KOPT-K1 (cell line): ENCODE results near the gene KHNYN.
"Not testable (repeated sequence)": the region's sequence is repeated elsewhere in the genome, so short reads cannot be mapped to it uniquely, and the experiment has no call there.

Source experiments
- H3K27ac ChIP-seq: fragments of 200-600 bp; sonication (generic); 2 replicates; pipeline ENCODE4 v1.5.1; 2016; ENCODE audit warnings: antibody characterized with exemption, mild to moderate bottlenecking, low read depth, low read length; ENCODE audit not compliant: poor library complexity, severe bottlenecking
- H3K36me3 ChIP-seq: fragments of 200-600 bp; sonication (generic); 2 replicates; pipeline ENCODE4 v1.5.1; 2017; ENCODE audit warnings: antibody characterized with exemption, mild to moderate bottlenecking, low read length, moderate library complexity; ENCODE audit not compliant: insufficient read depth
- H3K9me3 ChIP-seq: fragments of 200-600 bp; sonication (generic); 2 replicates; pipeline ENCODE4 v1.5.1; 2017; ENCODE audit warnings: antibody characterized with exemption, low read length, mild to moderate bottlenecking; ENCODE audit not compliant: insufficient read depth, poor library complexity, severe bottlenecking

Gene KHNYN

DNA sequence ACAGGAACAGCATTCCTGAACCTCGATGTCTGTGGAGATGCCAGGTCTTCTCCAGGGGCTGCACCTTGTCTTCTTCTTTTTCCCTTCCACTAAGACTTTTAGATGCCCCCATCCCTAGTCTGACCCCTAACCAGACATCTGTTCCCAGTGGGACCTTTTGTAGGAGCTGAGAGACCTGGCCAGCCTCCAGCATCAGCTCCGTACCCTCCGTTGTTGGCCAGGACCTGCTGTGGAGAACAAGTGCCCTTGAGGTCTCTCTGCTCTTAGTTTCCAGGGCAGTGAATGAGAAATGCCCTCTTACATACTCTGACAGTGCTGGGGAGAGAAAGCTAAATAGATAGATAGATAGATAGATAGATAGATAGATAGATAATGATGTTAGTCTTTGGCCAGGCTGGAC is 29.6 kb downstream of the KHNYN start:
- H3K36me3 ChIP-seq = no peaks in the 10 kb centered on the region; the same call in 1 of the 2 replicates
- H3K27ac ChIP-seq = no peak overlapping the region
- peaks cover 10% of the 10 kb centered on the region for H3K9me3 ChIP-seq

DNA sequence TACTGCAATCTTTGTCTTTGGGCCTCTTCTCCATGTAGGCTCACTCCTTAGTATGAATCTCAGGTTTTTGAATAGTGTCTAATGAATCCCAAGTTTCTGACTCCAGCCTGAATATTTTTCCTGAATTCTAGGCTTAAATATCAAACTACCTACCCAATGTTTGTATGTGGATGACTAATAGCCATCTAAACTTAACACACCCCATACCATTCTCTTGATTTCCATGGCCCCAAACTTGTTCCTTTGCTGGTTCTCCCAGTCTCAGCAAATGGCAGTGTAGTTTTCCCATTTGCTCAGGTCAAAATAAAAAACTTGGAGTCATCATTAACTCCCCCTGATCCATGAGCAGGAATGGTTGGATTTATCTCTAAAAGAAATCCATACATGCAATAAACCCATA is 31.6 kb downstream of the KHNYN start:
- Histone ChIP-seq H3K27ac (no peak overlapping the region), H3K36me3 (no peaks in the 10 kb centered on the region), H3K9me3 (no peaks in the 10 kb centered on the region)

DNA sequence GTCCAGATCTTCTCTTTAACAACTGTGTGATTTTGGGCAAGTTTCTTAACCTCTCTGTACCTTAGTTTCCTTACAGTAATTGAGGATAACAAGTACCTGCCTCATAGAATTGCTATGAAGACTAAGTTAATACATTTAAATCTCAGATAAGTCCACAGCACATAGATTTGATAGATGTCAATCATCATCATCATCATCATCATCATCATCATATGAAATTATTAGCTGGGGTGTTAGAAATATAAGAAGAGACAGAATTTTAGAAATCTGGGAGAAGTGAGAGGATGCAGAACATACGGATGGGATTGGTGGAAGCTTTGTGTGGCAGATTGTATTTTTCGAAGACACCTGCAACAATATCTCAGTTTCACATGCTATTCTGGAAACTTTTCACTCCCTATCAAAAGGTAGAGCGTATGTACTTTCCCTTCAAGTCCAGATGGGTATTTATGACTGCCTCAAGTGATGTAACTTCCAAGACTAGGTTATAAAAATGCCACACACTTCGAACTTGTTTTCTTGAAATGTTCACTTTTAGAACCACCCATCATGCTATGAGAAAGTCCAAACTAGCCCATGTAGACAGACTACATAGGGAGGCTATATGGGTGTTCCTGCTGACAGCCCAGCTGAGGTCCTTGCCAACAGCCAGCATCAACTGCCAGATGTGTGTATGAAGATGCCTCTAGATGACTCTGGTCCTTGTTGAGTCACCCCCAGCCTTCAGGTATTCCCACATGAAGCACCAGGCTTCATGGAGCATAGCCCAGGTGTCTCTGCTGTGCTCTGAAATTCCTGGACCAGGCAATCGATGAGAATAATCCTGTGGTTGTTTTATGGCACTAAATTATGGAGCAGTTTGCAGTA is 33.5 kb downstream of the KHNYN start:
- Histone ChIP-seq H3K9me3 (no peaks in the 10 kb centered on the region), H3K27ac (no peak overlapping the region), H3K36me3 (no peaks in the 10 kb centered on the region)

DNA sequence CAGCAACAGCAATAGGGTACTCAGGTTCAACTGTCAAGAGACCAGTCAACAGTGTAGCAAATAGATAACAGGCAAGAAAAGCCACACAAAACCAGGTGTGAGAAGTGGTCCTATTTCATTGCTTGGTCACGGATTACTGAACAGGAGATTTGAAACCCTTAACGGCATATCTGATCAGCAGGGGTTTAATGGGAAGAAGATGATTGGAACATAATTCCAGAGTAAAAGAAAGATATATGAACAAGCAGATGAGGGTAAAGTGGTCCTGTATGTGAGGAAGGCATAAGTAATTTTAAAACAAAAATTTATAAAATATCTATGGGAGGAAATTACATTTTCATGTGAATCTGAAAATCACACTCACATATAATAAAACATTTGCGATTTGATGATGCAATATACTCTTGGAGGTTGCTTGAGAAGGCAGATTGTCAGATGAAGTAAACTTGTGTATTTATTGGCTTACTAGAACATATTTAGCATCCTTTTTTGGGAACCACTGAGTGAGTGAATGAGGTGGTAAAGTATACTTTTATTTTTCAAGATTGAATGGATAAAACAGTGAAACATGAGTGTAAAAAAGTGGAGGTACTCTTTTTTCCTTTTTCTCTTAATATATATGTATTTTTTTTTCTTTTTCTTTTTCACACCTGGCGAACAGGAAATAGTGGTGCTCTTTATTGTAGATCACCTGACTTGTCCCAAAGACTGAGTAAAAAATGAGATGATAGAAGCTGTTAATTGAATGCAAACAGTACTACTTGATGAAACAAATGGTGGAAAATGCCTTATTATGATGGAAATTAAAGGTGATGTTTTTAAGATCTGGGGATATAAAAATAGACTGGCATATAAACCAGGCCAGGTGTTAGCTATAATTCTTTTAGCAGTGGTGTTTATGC is 34.4 kb downstream of the KHNYN start:
- Histone ChIP-seq H3K9me3 (no peaks in the 10 kb centered on the region), H3K36me3 (no peaks in the 10 kb centered on the region), H3K27ac (no peak overlapping the region)

DNA sequence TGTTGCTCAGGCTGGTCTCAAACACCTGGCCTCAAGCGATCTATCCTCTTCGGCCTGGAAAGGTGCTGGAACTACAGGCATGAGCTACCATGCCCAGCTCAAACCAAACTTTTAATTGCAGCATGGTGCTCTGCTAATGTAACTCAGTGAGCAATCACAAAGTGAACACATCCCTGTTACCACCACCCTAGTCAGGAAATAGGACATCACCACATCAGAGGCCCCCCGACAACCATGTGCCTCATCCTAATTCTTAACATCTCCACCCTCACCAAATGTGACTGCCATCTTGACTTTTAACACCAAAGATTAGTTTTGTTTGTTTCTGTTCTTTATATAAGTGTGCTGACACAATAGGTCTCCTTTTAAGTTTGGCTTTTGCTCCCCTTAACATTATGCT is 35.6 kb downstream of the KHNYN start:
- Histone ChIP-seq H3K27ac (no peak overlapping the region), H3K36me3 (no peaks in the 10 kb centered on the region), H3K9me3 (no peaks in the 10 kb centered on the region)

DNA sequence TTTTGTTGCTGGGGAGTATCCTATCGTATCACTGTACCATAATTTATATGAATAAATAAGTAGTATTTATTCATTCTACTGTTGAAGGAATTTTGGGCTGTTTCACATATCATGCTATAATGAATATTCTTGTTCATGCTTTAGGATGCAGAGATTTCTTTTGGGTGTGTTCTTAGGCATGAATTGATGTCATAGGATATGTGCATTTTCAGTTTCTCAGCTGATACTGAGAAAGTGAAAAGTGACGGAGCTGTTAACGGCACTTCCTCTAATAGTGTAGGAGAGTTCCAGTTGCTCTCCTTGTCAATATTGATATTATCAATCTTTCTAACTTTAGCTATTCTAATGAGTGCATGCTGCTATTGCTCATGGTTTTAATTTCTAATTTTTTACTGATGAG is 36.1 kb downstream of the KHNYN start:
- H3K27ac ChIP-seq = no peak overlapping the region
- no peaks in the 10 kb centered on the region for H3K36me3 ChIP-seq
- H3K9me3 ChIP-seq = no peaks in the 10 kb centered on the region

DNA sequence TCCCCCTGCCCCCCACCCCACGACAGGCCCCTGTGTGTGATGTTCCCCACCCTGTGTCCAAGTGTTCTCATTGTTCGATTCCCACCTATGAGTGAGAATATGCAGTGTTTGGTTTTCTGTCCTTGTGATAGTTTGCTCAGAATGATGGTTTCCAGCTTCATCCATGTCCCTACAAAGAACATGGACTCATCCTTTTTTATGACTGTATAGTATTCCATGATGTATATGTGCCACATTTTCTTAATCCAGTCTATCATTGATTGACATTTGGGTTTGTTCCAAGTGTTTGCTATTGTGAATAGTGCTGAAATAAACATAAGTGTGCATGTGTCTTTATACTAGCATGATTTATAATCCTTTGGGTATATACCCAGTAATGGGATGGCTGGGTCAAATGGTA is 40.7 kb downstream of the KHNYN start:
- H3K27ac ChIP-seq, H3K9me3 ChIP-seq, H3K36me3 ChIP-seq: not testable (repeated sequence)

DNA sequence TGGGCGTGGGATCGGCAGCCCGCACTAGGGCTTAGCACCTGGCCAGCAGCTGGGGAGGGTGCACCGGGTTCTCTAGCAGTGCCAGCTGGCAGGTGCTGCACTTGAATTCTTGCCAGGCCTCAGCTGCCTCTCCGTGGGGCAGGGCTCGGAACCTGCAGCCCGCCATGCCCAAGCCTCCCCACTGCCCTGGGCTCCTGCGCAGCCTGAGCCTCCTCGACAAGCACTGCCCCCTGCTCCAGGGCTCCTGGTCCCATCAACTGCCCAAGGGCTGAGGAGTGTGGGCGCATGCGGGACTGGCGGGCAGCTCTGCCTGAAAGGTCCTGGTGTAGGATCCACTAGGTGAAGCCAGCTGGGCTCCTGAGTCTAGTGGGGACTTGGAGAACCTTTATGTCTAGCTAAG is 43.5 kb downstream of the KHNYN start:
- Histone ChIP-seq H3K36me3 (no peaks in the 10 kb centered on the region), H3K27ac (no peak overlapping the region), H3K9me3 (no peaks in the 10 kb centered on the region)

DNA sequence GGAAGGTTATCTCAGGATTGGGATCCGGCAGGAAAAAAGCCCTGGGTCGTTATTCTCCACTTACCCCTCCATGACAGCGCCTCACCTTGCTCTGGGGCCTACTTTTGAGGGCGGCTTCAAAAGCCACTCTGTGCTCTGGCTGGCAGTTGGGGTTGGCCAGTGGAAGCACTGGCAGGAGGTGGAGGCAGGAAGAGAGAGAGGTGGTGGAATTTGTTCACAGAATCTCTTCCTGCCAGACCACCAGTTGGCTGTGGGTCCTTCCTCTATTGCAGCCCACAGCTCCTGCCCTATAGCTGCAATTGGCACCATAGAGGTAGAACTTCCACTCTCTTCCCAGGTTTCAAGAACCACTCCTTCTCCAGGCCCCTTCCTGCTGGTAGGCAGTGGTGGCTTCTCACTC is 45.5 kb downstream of the KHNYN start:
- H3K9me3 ChIP-seq = no peaks in the 10 kb centered on the region
- no peaks in the 10 kb centered on the region for H3K36me3 ChIP-seq
- H3K27ac ChIP-seq = no peak overlapping the region

DNA sequence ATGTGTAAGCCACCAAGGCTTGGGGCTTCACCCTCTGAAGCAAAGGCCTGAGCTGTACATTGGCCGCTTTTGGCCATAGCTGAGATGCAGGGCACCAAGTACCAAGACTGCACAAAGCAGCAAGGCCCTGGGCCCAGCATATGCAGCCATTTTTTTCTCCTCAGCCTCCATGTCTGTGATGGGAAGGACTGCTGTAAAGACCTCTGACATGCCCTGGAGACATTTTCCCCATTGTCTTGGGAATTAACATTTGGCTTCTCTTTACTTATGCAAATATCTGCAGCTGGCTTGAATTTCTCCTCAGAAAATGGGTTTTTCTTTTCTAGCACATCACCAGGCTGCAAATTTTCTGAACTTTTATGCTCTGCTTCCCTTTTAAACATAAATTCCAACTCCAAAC is 50.2 kb downstream of the KHNYN start:
- H3K27ac ChIP-seq = not testable (repeated sequence)

DNA sequence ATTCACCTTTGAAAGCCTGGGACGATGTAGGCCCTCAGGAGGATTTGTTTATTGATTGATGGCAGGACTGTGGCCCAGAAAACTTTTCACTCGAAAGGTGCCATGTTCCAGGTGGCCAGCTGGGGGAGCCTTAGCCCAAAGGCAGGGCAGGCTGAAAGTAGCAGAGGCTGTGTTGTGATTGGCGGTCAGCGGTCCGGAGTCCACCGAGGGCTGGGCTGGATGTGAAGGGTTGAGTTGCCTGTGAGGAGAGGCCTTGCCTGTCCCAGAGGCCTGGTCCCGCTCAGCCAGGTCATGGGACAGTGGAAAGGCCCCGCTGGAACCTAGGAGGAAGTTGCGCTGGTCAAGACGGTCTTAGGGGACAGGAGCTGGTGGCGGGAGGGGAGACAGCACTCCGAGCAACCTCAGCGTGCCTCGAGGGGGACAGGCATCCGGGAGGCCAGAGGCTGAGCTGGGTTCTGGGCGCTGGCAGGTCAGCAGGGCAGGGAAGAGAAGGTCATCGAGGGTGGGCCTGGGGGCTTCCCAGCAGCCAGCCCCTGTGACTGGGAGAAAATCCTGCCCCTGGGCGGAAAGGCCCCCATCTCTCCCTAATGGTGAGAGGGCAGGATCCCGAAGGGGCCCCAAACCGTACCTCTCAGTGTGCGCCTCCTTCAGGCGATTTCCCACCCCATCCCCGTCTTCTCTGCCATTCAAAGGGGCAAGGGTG is 52.0 kb downstream of the KHNYN start:
- no peaks in the 10 kb centered on the region for H3K36me3 ChIP-seq
- H3K9me3 ChIP-seq = no peaks in the 10 kb centered on the region
- no peak overlapping the region for H3K27ac ChIP-seq

More for the DNA sequence above, 50.2 kb downstream of the KHNYN start:
- H3K36me3 ChIP-seq, H3K9me3 ChIP-seq: not testable (repeated sequence)

DNA sequence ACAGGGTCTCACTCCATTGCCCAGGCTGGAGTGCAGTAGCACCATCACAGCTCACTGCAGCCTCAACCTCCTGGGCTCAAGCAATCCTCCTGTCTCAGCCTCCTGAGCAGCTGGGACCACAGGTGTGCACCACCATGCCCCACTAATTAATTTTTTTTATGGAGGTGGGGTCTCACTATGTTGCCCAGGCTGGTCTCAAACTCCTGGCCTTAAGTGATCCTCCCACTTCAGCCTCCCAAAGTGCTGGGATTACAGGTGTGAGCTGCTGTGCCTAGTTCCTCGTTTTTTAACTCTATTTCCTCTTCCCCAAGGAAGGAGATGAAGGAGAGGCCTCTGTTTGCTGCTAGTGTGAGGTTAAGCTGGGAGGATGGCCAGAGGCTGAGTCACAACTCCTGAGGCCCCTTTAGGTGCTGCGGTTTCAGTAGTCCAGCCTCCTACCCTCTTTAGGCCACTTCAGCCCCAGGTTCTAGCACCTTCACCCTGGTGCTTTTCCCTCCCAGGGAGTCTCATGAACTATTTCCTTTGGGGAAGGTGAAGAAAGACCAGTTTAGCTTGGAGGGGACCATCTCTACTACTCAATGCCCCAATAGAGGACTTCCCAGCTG is 53.0 kb downstream of the KHNYN start:
- not testable (repeated sequence) for H3K27ac ChIP-seq, H3K36me3 ChIP-seq, H3K9me3 ChIP-seq

DNA sequence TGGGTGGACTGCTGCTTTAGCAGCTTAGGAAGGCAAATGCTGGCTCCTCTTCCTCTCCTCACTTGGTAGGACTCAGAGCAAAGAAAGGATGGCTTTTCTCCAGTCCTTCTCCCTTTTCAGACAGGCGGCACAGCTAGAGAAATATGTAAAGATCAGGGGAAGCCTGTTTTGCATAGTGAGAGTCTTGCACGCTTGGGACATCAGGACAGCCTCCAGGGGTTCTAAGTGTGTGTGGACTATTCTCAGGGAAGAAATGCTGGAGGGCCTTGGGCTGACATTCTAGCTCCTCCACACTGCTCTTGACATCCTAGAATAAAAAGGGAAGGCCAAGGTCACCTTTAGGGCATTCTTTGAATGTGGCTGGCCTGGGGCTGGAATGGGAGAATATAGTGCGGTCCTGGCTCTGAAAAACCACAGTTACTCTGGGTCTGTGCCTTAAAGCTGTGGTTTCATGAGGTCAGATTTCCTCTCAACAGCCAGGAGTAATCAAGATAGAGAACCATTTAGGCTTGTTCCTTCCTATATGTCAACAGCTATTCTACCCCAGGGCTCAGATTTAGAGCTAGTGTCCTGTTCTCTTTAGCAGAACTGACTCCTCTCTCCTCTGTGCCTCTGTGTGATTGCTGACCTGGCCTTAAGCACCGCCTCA is 54.0 kb downstream of the KHNYN start:
- Histone ChIP-seq H3K36me3 (no peaks in the 10 kb centered on the region), H3K27ac (peak overlapping the region; percentile 31), H3K9me3 (no peaks in the 10 kb centered on the region)
